ENCODE results near the gene FREM1.
"Not testable (repeated sequence)": the region's sequence is repeated elsewhere in the genome, so short reads cannot be mapped to it uniquely, and the experiment has no call there.

FREM1 gene

DNA sequence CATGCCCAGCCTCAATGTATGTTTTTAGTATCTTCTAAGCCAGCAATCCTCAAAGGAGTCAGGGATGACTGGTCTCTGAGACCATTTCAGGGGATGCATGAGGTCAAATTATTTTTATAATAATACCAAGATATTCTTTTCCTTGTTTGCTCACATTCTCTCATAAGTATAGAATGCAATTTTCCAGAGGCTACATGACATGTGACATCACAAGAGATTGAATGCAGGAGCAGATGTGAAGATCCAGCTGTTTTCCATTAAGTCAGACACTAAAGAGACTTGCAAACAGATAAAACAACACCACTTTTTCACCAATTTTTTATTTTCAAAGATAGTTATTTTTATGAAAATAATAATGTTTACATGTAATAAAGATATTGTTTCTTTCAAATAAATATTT lies 22.0 kb upstream of the FREM1 start:
- in situ Hi-C loops (cut with MboI; ENCODE audit: low pct_unique_long_range_greater_than_20kb, low sequenced_read_pairs, unreplicated experiment): no loop called here

DNA sequence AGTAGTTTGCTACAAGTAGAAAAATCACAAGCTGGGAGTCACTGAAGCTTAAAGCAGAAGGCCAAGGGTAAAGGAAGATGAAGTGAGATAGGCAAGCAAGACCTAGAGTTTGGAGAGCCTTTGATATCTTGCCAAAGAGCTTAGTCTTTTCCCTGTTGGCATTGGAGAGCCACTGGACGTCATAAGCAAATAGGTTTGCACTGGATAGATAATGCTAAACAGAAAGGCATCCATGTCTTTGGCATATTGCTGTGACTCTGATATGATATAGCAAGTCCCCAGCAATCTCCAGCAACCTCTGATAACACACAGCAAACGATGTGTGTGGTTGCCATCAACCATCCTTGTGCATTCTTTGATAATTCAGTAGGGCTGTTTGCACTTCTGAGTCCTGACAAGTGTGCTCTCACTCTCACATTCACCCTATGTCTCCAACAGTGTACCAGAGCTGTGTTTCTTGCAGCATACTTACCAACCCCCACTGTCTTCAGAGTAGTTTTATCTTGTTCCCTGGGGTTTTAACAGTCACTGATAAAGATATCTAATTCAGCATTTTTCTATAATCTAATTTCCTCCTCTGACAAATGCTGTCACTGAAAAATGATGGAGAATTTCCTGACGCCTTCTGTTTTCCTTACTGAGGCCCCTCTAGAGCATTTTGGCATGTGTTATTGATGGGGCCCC lies 16.9 kb upstream of the FREM1 start:
- DNase-seq (ENCODE audit: low spot score): no peak
- in situ Hi-C loops (cut with MboI; ENCODE audit: low pct_unique_long_range_greater_than_20kb, low sequenced_read_pairs, unreplicated experiment): no loop called here

More for the DNA sequence above, 22.0 kb upstream of the FREM1 start:
- no peak for DNase-seq (ENCODE audit: low spot score)
- TF ChIP-seq, protein P1, sequence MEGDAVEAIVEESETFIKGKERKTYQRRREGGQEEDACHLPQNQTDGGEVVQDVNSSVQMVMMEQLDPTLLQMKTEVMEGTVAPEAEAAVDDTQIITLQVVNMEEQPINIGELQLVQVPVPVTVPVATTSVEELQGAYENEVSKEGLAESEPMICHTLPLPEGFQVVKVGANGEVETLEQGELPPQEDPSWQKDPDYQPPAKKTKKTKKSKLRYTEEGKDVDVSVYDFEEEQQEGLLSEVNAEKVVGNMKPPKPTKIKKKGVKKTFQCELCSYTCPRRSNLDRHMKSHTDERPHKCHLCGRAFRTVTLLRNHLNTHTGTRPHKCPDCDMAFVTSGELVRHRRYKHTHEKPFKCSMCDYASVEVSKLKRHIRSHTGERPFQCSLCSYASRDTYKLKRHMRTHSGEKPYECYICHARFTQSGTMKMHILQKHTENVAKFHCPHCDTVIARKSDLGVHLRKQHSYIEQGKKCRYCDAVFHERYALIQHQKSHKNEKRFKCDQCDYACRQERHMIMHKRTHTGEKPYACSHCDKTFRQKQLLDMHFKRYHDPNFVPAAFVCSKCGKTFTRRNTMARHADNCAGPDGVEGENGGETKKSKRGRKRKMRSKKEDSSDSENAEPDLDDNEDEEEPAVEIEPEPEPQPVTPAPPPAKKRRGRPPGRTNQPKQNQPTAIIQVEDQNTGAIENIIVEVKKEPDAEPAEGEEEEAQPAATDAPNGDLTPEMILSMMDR (IDR thresholded peaks at IDR 0.05; ENCODE audit: extremely low read depth, insufficient read depth, missing control alignments): no peak

DNA sequence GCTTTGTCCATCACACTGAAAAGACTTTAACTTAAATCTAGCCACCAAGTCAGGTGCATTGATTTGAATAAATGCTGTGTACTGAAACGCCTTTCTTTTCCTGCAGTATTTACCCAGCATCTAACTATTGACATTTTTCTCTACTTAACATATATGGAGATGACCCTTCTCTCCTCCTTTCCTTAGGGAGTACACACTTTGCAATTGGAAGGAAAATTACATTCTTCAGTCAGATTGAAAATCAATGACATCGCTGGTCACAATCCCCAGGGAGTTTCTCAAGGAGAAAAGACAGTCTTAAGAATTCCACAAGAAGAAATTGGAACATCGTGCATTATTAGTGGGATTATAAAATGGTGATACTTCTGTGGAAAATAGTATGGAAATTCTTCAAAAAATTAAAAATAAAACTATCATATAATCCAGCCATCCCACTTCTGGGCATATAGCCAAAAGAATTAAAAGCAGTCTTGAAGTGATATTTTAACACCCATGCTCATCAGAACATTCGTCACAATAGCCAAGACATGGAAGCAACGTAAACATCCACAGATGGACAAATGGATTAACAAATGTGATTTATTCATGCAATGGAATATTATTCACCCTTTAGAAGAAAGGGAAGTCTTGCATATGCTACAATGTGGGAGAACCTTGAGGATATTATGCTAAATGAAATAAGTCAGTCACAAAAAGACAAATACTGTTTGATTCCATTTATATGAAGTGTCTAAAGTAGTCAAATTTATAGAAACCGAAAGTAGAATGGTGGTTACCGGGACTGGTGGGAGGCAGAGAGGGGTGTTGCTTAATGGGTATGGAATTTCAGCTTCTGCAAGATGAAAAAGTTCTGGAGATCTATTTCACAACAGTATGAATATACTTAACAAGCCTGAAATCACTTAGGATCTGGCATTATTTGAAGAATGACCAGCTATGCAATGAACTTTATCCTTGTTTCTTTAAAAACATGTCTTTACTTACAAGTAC lies 14.3 kb upstream of the FREM1 start:
- TF ChIP-seq, protein P1 (IDR thresholded peaks at IDR 0.05; ENCODE audit: extremely low read depth, insufficient read depth, missing control alignments): no peak
- no peak for DNase-seq (ENCODE audit: low spot score)
- in situ Hi-C loops (cut with MboI; ENCODE audit: low pct_unique_long_range_greater_than_20kb, low sequenced_read_pairs, unreplicated experiment): no loop called here

More for the DNA sequence above, 16.9 kb upstream of the FREM1 start:
- TF ChIP-seq, protein P1 (IDR thresholded peaks at IDR 0.05; ENCODE audit: extremely low read depth, insufficient read depth, missing control alignments): no peak

DNA sequence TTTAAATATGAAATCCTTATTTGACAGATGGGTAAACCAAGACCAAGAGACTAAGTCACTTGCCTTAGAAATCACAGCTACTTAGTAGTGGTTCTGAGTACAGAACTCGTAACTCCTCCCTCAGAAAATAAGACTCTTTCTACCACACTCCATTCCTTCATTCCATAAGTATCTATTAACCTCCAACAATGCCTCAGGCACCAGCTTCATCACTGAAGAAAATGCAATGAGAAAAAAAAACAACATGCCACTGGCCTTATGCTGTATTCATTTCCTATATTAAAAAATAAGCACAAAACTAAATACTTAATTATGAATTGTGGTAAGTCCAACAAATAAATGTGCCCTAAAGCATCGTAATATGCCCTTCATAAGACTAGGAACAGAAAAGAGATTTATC lies 13.5 kb upstream of the FREM1 start:
- in situ Hi-C loops (cut with MboI; ENCODE audit: low pct_unique_long_range_greater_than_20kb, low sequenced_read_pairs, unreplicated experiment): no loop called here
- DNase-seq (ENCODE audit: low spot score): no peak
- TF ChIP-seq, protein P1 (IDR thresholded peaks at IDR 0.05; ENCODE audit: extremely low read depth, insufficient read depth, missing control alignments): no peak

DNA sequence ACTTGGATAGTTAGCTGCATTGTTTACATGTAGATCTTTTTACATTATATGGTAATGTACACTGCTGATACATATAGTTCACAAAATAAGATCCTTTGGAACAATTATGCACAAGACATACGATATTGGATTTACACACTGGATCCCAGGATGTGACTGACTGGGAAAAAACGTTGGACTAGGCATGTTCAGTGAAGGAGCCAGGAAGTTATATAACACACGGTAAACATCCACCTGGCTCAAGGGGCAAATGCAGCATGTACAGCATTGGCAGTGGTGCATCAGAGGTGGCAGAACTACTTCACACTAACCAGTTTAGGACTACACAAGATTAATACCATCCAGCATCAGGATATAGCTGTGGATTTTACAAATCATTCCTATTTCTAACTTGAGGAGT lies 10.6 kb upstream of the FREM1 start:
- DNase-seq (ENCODE audit: low spot score); in situ Hi-C loops (cut with MboI; ENCODE audit: low pct_unique_long_range_greater_than_20kb, low sequenced_read_pairs, unreplicated experiment): not testable (repeated sequence)

DNA sequence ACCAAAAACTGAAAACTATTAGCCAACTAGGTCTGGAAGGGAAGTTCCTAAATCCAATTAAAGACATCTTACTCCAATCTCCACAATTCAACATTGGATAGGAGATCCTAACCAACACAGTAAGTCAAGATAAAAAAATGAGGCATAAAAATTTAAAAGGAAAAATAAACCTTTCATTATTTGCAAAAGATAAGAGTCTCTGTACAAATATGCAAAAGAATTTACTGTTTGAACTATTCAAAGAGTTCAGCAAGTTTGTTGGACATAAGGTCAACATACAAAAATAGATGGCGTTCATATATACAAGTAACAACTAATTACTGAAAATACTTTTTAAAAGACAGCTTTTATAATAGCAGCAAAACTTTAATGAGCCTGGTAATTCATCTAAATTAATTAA lies 3.1 kb upstream of the FREM1 start:
- TF ChIP-seq, protein P1 (IDR thresholded peaks at IDR 0.05; ENCODE audit: extremely low read depth, insufficient read depth, missing control alignments): no peak
- in situ Hi-C loops (cut with MboI; ENCODE audit: low pct_unique_long_range_greater_than_20kb, low sequenced_read_pairs, unreplicated experiment): no loop called here
- DNase-seq (ENCODE audit: low spot score): no peak

DNA sequence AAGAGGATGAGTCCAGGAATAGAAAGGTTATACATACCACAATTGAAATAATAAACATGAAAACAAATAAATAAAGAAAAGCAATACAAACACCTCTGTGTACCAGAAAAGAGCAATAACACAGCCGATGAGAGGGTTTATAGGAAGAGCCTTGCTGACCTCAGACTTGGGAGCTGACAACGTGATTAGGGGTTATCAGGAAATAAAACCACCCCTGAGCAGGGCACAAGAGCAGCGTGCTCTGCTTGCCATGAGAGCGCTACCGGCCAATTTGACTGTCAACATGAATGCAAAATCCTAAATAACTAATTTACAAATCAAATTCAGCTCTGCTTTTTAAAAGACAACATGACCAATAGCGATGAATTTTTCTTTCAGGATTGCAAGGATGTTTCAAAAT lies 2.6 kb upstream of the FREM1 start:
- no peak for DNase-seq (ENCODE audit: low spot score)
- in situ Hi-C loops (cut with MboI; ENCODE audit: low pct_unique_long_range_greater_than_20kb, low sequenced_read_pairs, unreplicated experiment): no loop called here
- TF ChIP-seq, protein P1 (IDR thresholded peaks at IDR 0.05; ENCODE audit: extremely low read depth, insufficient read depth, missing control alignments): no peak

Measured in GM13977 (cell line).